HepG2 (cell line): ENCODE data around the gene GAS2L2. TPM values are rescaled to one million over a fixed set of nuclear protein-coding genes. Genes with fewer than 3 reads are reported as not detected.
A peak's percentile ranks its signal among the peaks of the same experiment; 100 is the strongest.

Experiments used
- DPF2 ChIP-seq: sonication (generic); formaldehyde crosslinking; IDR thresholded peaks from 2 replicates; pipeline ENCODE4 v1.4.0; 2020; ENCODE audit warnings: mild to moderate bottlenecking, low read depth, missing genetic modification reagents, borderline replicate concordance
- EEA1 ChIP-seq: sonication (generic); formaldehyde crosslinking; IDR thresholded peaks from 2 replicates; pipeline ENCODE4 v1.5.1; 2020; ENCODE audit warnings: mild to moderate bottlenecking, missing genetic modification reagents, borderline replicate concordance
- KDM4B ChIP-seq: sonication (generic); formaldehyde crosslinking; IDR thresholded peaks from 2 replicates; pipeline ENCODE4 v1.4.0; 2020; ENCODE audit warnings: missing genetic modification reagents
- RFX3 ChIP-seq: IDR thresholded peaks from 2 replicates; pipeline ENCODE4 v1.6.1; 2016; ENCODE audit warnings: missing biosample characterization, missing genetic modification reagents
- RXRB ChIP-seq: IDR thresholded peaks from 2 replicates; pipeline ENCODE4 v1.6.1; 2016; ENCODE audit warnings: borderline replicate concordance, missing genetic modification reagents, missing compliant biosample characterization
- TBL1XR1 ChIP-seq: fragments of 150-350 bp; IDR thresholded peaks from 2 replicates; pipeline ENCODE4 v1.6.1; 2014; ENCODE audit warnings: borderline replicate concordance, low read length; ENCODE audit not compliant: partially characterized antibody
- ZNF232 ChIP-seq: sonication (generic); formaldehyde crosslinking; IDR thresholded peaks from 2 replicates; pipeline ENCODE4 v1.4.0; 2020; ENCODE audit warnings: missing genetic modification reagents, borderline replicate concordance
- ZNF543 ChIP-seq: sonication (generic); formaldehyde crosslinking; IDR thresholded peaks from 2 replicates; pipeline ENCODE4 v1.4.0; 2020; ENCODE audit warnings: mild to moderate bottlenecking, missing genetic modification reagents
- ZNF839 ChIP-seq: sonication (generic); formaldehyde crosslinking; IDR thresholded peaks from 2 replicates; pipeline ENCODE4 v1.4.0; 2020; ENCODE audit warnings: missing genetic modification reagents, mild to moderate bottlenecking, borderline replicate concordance
- polyA plus RNA-seq, 8 experiments: library from polyadenylated mRNA; depleted of rRNA in 3 of 8; stranded (reverse) in 7 of 8; unstranded in 1 of 8; fragments of >200 nt; fragmentation: Illumina TruSeq in 4 of 8; extraction: Trizol in 4 of 8; gene quantifications; 2 replicates each; pipeline versions ENCODE4 v1.2.1 to v1.2.3, GENCODE V29; 2011 to 2016; ENCODE audit warnings: low read depth in 4 of 8, missing spikeins in 1 of 8, mixed read lengths in 1 of 8; ENCODE audit not compliant: insufficient read depth in 1 of 8
- total RNA-seq, 5 experiments: library from RNA; depleted of rRNA; stranded (reverse); fragments of >200 nt; fragmentation: Illumina TruSeq; extraction: Trizol; gene quantifications; 2 replicates each; pipeline ENCODE4 v1.2.3, GENCODE V29; 2016; ENCODE audit warnings: low read depth in 1 of 5
- TF ChIP-seq, protein P1 (sequence below): sonication (generic); formaldehyde crosslinking; IDR thresholded peaks from 2 replicates; pipeline ENCODE4 v1.8.0; 2022; ENCODE audit warnings: mild to moderate bottlenecking, missing genetic modification reagents
- TF ChIP-seq, protein P2 (sequence below): sonication (generic); formaldehyde crosslinking; IDR thresholded peaks from 2 replicates; pipeline ENCODE4 v1.4.0; 2020; ENCODE audit warnings: mild to moderate bottlenecking, missing genetic modification reagents
- TF ChIP-seq, protein P3 (sequence below): sonication (generic); formaldehyde crosslinking; IDR thresholded peaks from 2 replicates; pipeline ENCODE4 v1.9.0; 2021; ENCODE audit warnings: missing genetic modification reagents, borderline replicate concordance
- TF ChIP-seq, protein P4 (sequence below): sonication (generic); formaldehyde crosslinking; conservative IDR thresholded peaks from 2 replicates; pipeline ENCODE4 v1.8.0; 2022; ENCODE audit warnings: mild to moderate bottlenecking, moderate library complexity, missing genetic modification reagents
- TF ChIP-seq, protein P5 (sequence below): sonication (generic); formaldehyde crosslinking; IDR thresholded peaks from 2 replicates; pipeline ENCODE4 v1.4.0; 2020; ENCODE audit warnings: missing genetic modification reagents
- TF ChIP-seq, protein P6 (sequence below): sonication (generic); formaldehyde crosslinking; IDR thresholded peaks from 2 replicates; pipeline ENCODE4 v1.8.1; 2023; ENCODE audit warnings: mild to moderate bottlenecking, inconsistent platforms, moderate library complexity, missing genetic modification reagents, borderline replicate concordance

The GAS2L2 gene
- total and polyA plus RNA-seq, 2 of the 13 experiments (the other 11 are each of a cell fraction or from before 2014, with no cell fraction given): not detected

DNA sequence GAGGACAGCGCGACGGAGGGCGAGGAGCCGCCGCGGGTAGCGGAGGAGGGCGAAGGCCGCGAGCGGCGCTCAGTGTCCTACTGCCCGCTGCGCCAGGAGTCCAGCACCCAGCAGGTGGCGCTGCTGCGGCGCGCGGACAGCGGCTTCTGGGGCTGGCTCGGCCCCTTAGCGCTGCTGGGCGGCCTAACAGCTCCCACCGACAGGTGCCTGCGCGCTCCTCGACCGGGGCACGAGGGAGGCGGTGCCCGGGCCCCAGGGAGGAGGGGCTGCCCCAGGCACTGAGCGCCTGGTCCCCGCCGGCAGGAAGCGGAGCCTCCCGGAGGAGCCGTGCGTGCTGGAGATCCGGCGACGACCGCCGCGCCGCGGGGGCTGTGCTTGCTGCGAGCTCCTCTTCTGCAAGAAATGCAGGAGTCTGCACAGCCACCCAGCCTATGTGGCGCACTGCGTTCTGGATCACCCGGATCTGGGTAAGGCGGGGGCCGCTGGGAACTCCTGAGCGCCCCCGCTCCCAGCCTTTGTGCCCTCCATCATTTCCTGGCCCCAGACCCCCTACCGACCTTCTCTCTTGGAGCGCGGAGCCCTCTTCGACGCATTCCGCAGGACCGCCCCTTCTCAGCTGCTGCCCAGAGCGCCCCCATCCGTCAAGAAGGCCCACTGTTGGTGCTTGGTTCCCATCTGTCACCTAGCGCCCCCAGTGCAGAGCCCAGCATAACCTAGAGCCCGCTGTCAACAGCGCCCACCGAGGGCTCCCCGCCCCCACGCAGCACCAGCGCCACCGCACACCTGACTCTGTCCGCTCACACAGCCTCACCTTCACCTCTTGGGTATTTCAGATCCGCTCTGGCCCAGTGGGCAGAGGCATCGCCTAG is 11.3 kb upstream of the GAS2L2 start (continued):
- TF ChIP-seq ZNF839 (0 out of 2 replicates have a peak, but pooled peaks have one; percentile 39), EEA1 (CRISPR knock-in tag) (no peak), RFX3 (CRISPR knock-in tag) (no peak), ZNF543 (CRISPR knock-in tag) (peak; percentile 61), ZNF232 (CRISPR knock-in tag) (peak; percentile 72; the same call in 1 of the 2 replicates), TBL1XR1 (no peak), RXRB (peak; percentile 36; the same call in 1 of the 2 replicates), DPF2 (CRISPR knock-in tag) (no peak), KDM4B (CRISPR knock-in tag) (no peak)
- TF ChIP-seq, protein P1, sequence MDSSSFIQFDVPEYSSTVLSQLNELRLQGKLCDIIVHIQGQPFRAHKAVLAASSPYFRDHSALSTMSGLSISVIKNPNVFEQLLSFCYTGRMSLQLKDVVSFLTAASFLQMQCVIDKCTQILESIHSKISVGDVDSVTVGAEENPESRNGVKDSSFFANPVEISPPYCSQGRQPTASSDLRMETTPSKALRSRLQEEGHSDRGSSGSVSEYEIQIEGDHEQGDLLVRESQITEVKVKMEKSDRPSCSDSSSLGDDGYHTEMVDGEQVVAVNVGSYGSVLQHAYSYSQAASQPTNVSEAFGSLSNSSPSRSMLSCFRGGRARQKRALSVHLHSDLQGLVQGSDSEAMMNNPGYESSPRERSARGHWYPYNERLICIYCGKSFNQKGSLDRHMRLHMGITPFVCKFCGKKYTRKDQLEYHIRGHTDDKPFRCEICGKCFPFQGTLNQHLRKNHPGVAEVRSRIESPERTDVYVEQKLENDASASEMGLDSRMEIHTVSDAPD (CRISPR knock-in tag): no peak
- TF ChIP-seq, protein P2, sequence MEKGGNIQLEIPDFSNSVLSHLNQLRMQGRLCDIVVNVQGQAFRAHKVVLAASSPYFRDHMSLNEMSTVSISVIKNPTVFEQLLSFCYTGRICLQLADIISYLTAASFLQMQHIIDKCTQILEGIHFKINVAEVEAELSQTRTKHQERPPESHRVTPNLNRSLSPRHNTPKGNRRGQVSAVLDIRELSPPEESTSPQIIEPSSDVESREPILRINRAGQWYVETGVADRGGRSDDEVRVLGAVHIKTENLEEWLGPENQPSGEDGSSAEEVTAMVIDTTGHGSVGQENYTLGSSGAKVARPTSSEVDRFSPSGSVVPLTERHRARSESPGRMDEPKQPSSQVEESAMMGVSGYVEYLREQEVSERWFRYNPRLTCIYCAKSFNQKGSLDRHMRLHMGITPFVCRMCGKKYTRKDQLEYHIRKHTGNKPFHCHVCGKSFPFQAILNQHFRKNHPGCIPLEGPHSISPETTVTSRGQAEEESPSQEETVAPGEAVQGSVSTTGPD (CRISPR knock-in tag): no peak
- TF ChIP-seq, protein P3, sequence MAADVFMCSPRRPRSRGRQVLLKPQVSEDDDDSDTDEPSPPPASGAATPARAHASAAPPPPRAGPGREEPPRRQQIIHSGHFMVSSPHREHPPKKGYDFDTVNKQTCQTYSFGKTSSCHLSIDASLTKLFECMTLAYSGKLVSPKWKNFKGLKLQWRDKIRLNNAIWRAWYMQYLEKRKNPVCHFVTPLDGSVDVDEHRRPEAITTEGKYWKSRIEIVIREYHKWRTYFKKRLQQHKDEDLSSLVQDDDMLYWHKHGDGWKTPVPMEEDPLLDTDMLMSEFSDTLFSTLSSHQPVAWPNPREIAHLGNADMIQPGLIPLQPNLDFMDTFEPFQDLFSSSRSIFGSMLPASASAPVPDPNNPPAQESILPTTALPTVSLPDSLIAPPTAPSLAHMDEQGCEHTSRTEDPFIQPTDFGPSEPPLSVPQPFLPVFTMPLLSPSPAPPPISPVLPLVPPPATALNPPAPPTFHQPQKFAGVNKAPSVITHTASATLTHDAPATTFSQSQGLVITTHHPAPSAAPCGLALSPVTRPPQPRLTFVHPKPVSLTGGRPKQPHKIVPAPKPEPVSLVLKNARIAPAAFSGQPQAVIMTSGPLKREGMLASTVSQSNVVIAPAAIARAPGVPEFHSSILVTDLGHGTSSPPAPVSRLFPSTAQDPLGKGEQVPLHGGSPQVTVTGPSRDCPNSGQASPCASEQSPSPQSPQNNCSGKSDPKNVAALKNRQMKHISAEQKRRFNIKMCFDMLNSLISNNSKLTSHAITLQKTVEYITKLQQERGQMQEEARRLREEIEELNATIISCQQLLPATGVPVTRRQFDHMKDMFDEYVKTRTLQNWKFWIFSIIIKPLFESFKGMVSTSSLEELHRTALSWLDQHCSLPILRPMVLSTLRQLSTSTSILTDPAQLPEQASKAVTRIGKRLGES: no peak
- TF ChIP-seq, protein P4, sequence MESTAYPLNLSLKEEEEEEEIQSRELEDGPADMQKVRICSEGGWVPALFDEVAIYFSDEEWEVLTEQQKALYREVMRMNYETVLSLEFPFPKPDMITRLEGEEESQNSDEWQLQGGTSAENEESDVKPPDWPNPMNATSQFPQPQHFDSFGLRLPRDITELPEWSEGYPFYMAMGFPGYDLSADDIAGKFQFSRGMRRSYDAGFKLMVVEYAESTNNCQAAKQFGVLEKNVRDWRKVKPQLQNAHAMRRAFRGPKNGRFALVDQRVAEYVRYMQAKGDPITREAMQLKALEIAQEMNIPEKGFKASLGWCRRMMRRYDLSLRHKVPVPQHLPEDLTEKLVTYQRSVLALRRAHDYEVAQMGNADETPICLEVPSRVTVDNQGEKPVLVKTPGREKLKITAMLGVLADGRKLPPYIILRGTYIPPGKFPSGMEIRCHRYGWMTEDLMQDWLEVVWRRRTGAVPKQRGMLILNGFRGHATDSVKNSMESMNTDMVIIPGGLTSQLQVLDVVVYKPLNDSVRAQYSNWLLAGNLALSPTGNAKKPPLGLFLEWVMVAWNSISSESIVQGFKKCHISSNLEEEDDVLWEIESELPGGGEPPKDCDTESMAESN (CRISPR knock-in tag): peak; percentile 88
- TF ChIP-seq, protein P5, sequence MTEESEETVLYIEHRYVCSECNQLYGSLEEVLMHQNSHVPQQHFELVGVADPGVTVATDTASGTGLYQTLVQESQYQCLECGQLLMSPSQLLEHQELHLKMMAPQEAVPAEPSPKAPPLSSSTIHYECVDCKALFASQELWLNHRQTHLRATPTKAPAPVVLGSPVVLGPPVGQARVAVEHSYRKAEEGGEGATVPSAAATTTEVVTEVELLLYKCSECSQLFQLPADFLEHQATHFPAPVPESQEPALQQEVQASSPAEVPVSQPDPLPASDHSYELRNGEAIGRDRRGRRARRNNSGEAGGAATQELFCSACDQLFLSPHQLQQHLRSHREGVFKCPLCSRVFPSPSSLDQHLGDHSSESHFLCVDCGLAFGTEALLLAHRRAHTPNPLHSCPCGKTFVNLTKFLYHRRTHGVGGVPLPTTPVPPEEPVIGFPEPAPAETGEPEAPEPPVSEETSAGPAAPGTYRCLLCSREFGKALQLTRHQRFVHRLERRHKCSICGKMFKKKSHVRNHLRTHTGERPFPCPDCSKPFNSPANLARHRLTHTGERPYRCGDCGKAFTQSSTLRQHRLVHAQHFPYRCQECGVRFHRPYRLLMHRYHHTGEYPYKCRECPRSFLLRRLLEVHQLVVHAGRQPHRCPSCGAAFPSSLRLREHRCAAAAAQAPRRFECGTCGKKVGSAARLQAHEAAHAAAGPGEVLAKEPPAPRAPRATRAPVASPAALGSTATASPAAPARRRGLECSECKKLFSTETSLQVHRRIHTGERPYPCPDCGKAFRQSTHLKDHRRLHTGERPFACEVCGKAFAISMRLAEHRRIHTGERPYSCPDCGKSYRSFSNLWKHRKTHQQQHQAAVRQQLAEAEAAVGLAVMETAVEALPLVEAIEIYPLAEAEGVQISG: peak; percentile 96
- TF ChIP-seq, protein P6, sequence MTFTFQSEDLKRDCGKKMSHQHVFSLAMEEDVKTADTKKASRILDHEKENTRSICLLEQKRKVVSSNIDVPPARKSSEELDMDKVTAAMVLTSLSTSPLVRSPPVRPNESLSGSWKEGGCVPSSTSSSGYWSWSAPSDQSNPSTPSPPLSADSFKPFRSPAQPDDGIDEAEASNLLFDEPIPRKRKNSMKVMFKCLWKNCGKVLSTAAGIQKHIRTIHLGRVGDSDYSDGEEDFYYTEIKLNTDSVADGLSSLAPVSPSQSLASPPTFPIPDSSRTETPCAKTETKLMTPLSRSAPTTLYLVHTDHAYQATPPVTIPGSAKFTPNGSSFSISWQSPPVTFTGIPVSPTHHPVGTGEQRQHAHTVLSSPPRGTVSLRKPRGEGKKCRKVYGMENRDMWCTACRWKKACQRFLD (CRISPR knock-in tag): no peak; the same call in 1 of the 2 replicates
